Measurements from ENCODE around the gene MKNK2.

The MKNK2 gene

DNA sequence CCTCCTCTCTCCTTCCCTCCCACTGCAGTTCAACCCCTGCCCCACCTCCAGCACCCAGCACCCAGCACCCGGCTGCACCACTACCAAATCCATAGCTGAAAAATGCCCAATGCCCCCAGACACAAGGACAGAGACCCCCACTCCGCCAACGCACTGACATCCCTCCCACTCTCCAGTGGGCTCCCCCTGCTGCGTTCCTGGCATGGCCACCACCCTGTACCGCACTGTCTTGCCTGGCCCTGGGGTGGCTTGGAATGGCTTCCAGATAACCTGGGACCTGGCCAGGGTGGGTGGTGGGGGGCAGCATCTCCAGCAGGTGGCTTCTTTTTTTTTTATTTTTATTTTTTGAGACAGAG, 5.8 kb upstream of the MKNK2 start:
- DNase-seq: no peak

- peak; percentile 64 for DNase-seq
These were observed 5.1 kb upstream of the MKNK2 start for GRCh38 chr19:2055931-2056836.

DNA sequence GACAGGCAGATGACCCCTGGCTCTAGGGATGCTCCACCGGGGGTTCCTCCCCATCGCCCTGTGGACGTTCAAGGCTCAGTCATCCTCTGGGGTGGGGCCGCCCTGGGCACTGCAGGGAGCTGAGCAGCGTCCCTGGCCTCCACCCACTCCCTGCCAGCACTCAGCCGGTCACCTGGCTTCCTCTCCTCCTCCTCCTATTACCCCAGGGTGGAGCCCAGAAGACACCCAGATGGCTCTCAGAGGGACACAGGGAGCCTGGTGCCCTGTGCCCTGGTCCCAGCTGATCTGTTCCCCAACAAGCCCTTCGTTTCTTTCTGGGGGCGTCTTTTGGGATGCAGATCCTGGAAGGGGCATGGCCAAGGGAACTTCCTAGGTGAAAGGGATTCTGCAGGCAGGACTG, 3.7 kb upstream of the MKNK2 start:
- no peak for DNase-seq

- no peak for DNase-seq
These were observed 2.8 kb upstream of the MKNK2 start for GRCh38 chr19:2053601-2054389.

- DNase-seq: no peak
These were observed 995 bp upstream of the MKNK2 start for GRCh38 chr19:2051773-2052704.

- DNase-seq: no peak
These were observed 574 bp downstream of the MKNK2 start for GRCh38 chr19:2050349-2050990.

- DNase-seq: peak; percentile 67
These were observed 1.2 kb downstream of the MKNK2 start for GRCh38 chr19:2049741-2050348.

DNA sequence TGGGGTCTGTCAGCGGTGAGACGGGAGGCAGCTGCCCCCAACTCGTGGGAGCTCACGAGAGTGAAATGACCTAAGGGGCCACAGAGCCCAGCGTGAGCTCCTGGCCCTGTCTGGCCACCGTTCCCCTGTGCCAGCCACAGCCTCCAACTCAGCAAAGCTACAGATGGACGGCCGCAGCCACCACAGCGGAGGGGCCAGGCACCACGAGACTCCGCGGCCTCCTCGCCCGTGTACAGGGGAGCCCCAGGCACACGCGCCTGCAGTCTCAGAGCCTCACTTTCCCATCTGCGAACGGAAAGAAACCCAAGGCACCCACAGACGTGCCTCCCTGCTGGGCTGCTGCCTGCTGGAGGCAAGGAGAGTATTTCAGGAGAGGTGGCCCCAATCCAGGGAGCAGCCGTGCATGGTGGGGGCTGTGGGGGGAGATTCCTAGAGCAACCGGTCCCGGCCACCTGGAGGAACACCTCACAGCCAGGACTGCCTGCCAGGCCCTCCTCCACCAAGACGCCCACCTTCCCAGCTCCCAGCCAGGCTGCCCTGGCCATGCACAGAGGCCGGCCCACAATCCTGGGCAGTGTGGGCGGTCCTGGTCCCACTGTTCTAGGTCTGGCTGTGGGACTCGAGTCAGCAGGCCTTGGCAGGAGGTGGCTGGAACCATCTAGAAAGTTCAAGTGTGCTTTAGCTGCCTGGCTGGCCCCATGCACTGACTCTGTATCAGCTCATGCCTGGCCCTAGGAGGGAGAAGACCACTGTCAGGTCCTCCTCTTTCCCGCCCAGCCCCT, 1.9 kb downstream of the MKNK2 start:
- DNase-seq: no peak

DNA sequence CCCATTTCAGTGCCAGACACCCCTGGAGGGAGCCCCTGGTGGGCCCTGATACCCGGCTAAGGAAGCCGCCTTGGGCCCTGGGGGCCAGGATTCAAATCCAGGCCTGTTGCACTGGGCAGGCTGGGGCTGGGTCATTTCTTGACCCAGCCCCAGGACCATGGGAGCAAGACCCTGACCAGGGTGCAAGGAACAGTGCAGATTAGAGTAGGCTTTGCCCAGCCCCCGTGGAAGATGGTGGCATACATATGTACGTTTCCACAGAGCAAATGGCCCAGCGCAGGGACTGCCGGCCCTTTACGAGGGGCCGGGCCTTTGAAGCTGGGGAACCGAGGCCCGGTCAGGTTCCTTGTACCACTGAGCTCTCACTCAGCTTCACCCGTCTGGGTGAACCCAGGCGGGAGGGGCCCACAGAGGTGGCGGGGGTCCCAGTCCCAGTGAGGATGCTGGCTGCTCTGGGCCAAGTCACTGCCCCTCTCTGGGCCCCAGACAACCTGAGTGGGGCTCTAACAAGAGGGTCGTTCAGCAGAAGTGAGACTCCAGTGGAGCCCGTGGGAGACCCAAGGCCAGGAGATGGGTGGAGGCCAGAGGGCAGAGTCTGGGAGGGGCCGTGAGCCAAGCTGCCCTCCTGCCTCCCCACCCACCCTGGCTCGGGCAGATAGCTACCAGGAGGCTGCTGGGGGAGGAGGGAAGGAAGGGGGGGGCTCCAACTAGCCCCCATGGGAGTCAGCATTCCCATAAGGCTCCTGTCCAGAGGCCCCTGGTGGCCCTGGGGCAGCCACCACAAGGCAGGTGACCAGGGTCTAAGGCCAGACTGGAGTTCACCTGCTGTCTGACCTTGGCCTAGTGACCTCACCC, 2.7 kb downstream of the MKNK2 start:
- DNase-seq: no peak

DNA sequence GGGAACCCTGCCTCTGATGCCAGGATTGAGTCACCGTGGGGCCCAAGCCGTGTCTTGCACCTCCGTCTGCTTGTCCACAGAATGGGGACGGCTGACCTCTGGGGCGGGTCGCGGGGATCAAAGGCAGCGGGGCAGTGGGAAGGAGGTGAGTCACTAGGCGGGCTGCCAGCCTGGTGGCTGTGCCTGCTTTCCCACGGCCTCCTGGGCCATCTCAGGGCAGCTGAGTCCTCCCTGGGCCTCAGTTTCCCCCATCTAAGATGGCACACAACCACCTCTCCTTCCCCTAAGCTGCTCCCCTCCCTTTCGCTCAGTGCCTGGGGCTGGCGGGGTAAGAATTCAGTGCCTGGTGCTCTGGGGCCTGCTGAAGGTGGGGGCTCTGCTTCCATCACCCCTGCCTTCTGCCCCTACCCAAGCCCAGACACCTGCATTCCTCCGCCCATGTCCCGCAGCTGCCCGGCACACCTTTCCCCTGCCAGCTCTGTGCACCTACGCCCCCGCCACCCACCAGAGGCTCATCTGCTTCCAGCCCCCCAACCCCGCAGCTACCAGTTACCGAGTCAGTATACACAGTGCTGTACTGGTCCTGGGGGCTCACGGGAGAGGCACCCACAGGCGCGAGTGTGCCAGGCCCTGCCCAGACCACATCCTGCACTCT, 3.5 kb downstream of the MKNK2 start:
- DNase-seq: no peak

DNA sequence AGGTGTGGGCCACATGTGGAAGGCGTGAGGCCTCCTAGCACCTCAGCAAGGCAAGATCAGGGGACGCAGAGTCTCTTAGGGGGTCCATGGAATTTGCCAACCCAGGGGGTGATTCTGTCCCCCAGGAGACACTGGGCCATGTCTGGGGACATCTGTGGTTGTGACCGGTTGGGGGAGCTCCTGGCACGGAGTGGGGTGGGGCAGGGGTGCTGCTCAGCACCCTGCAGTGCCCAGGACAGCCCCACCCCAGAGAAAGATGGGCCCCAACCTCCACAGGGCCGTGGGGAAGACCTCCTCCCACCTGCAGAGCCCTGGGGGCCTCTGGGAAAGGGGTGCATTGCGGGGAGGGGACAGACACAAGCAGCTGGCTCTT, 4.0 kb downstream of the MKNK2 start:
- no peak for DNase-seq

GRCh38 chr19:2046046-2046907, 4.8 kb downstream of the MKNK2 start:
- no peak for DNase-seq

DNA sequence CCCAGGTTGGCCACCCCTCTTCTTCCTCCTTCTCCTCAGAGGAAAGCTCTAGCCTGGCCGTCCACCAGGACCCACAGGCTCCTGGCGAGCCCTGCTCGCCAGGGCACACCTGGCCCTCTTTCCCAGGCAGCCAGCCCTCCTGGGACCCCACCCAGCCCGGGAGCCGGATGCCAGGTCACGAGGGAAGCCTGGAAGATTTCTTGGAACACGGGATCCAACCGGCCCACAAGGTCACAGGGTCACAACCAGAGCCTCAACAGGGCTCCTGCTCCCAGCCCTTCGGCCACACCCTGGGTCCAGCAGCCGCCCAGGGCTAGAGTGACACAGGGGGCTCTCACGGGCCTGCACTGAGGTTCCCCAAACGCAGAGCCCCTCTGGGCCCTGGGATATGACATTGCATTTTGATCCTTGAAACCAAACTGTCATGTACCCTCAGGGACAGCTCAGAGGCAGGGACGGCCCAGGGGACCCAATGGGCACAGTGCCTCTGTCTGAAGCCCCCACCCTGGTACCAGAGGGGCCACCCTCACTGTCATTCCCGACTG, 5.5 kb downstream of the MKNK2 start:
- no peak for DNase-seq

- DNase-seq: no peak
These were observed 6.1 kb downstream of the MKNK2 start for GRCh38 chr19:2044709-2045500.

DNA sequence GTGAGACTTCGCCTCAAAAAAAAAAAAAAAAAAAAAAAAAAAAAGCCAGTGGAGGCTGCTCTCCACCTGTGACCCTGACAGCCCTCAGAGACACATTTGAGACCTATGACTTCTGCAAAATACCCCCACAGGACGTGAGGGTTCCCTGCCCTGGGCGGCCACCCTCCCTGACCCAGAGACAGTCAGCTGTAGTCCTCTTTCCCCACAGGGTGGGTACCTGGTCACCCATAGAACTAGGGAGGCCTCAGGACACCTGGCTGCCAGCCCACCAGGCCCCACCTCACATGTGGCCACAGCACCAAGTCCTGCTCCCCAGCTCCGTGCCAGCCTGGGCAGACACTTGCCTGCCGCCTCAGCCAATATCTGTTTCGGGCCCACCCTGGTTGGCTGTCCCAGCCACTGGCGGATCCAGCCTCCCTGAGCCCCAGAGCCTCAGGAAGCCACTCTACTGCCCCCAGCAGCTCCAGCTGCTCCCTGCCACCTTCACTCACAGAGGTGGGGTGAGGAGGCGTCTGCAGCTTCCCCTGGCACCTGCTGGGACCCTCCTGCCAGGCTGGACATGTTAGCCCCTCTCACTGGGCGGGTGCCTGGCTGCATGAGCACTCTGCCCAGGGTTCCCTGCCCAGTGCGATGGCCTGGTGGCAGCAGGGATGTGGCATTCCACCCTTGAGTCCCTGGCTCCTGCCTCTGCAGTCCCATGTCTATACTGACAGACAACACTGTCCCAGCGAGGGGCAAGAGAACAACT, 6.9 kb downstream of the MKNK2 start:
- no peak for DNase-seq

DNA sequence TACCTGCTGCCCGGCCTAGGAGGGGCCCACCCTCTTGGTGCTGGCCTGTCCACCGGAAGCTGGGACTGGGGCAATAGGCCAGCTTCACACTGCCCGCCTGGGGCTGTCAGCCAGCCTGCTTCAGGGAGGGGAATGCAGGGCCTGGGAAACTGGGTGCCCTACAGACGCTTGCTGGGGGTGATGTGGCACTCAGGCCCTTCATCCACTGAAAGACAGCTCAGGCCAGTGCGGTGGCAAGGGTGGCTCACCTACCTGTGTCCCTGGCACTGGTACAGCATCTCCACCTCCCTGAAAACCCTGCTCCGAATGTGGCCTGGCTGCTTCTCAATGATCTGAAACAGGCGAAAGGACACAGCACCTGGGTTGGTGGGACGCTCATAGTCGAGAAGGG, 7.8 kb downstream of the MKNK2 start:
- no peak for DNase-seq

All from OCI-M1 (cell line).